Uterus (tissue), 2 donors: Measurements from ENCODE around the gene ABCA9.

ENCODE experiments used
- CTCF ChIP-seq, 4 experiments: fragments of 200-600 bp in 2 of 4; fragments of 450-650 bp in 2 of 4; sonication (generic) in 2 of 4; IDR thresholded peaks; one replicate each; pipeline ENCODE4 v1.5.1; 2016 to 2019; ENCODE audit warnings: antibody characterized with exemption in 4 of 4, mild to moderate bottlenecking in 2 of 4, moderate library complexity in 1 of 4
- POLR2A ChIP-seq, 2 donors: fragments of 450-650 bp; IDR thresholded peaks; one replicate each; pipeline ENCODE4 v1.6.1; 2016; ENCODE audit warnings: antibody characterized with exemption in 2 of 2, mild to moderate bottlenecking in 1 of 2, moderate library complexity in 1 of 2

GRCh38 chr17:69093995-69094394 lies 33.3 kb upstream of the ABCA9 start:
- TF ChIP-seq CTCF (IDR thresholded peaks at IDR 0.05) (no peak), POLR2A (IDR thresholded peaks at IDR 0.05) (no peak)
